GM23338 (cell line): Measurements from ENCODE around the gene OR4D11.

Experiments
- CREB1 ChIP-seq: fragments of 250-450 bp; sonication (Bioruptor Pico); IDR thresholded peaks from 2 replicates; pipeline ENCODE4 v1.5.0; 2020; ENCODE audit warnings: low read depth, mild to moderate bottlenecking, moderate library complexity
- CTCF ChIP-seq, 2 experiments: fragments of 200-600 bp in 1 of 2; sonication (generic) in 1 of 2; conservative IDR thresholded peaks; 2 replicates each; pipeline versions ENCODE4 v1.5.1 to v1.6.1; 2016 to 2017; ENCODE audit warnings: antibody characterized with exemption in 2 of 2, low read depth in 2 of 2, mild to moderate bottlenecking in 2 of 2, moderate library complexity in 1 of 2
- ETS1 ChIP-seq: IDR thresholded peaks from 2 replicates; pipeline ENCODE4 v1.6.1; 2016; ENCODE audit warnings: antibody characterized with exemption
- EZH2 ChIP-seq: fragments of 200-600 bp; sonication (generic); IDR thresholded peaks from one replicate; pipeline ENCODE4 v1.8.0; 2017; ENCODE audit warnings: antibody characterized with exemption, mild to moderate bottlenecking, low read depth; ENCODE audit not compliant: unreplicated experiment
- EZH2phosphoT487 ChIP-seq: fragments of 200-600 bp; sonication (generic); IDR thresholded peaks from one replicate; pipeline ENCODE4 v1.8.1; 2018; ENCODE audit warnings: antibody characterized with exemption; ENCODE audit not compliant: unreplicated experiment

- TF ChIP-seq CTCF (conservative IDR thresholded peaks at IDR 0.05; ENCODE audit: low read depth in 2 of 2), result no peak
- TF ChIP-seq EZH2, result no peak
- no peak for TF ChIP-seq ETS1
- TF ChIP-seq CREB1 (CRISPR knock-in tag), result no peak
- no peak for TF ChIP-seq EZH2phosphoT487
These were observed 1.4 kb upstream of the OR4D11 start for GRCh38 chr11:59501931-59502330.
